Neural progenitor cell (in vitro differentiated cells): ENCODE measurements around the gene INAFM1. TPM values are rescaled to one million over a fixed set of nuclear protein-coding genes. Genes with fewer than 3 reads are reported as not detected.

Experiments
- DNase-seq: peaks from one replicate; pipeline ENCODE4 v3.0.0-alpha.2; 2016; ENCODE audit warnings: low spot score
- H2AFZ ChIP-seq: fragments of 200-600 bp; sonication (generic); replicated peaks from 2 replicates; pipeline ENCODE4 v1.6.1; 2016; ENCODE audit warnings: antibody characterized with exemption
- H3F3A ChIP-seq: fragments of 200-600 bp; sonication (generic); 2 replicates; pipeline ENCODE4 v1.6.1; 2016; ENCODE audit warnings: antibody characterized with exemption, low read depth
- H3K27ac ChIP-seq: fragments of 200-600 bp; sonication (generic); 2 replicates; pipeline ENCODE4 v1.5.1; 2016; ENCODE audit warnings: mild to moderate bottlenecking
- H3K27me3 ChIP-seq: fragments of 200-600 bp; sonication (generic); 2 replicates; pipeline ENCODE4 v1.6.1; 2016; ENCODE audit warnings: mild to moderate bottlenecking, moderate library complexity
- H3K36me3 ChIP-seq: fragments of 200-600 bp; sonication (generic); 2 replicates; pipeline ENCODE4 v1.5.1; 2016
- H3K4me1 ChIP-seq: fragments of 200-600 bp; sonication (generic); 2 replicates; pipeline ENCODE4 v1.6.1; 2016; ENCODE audit warnings: mixed run types
- H3K4me2 ChIP-seq: fragments of 200-600 bp; sonication (generic); 2 replicates; pipeline ENCODE4 v1.6.1; 2016
- H3K4me3 ChIP-seq: fragments of 200-600 bp; sonication (generic); 2 replicates; pipeline ENCODE4 v1.5.1; 2016
- H3K79me2 ChIP-seq: fragments of 200-600 bp; sonication (generic); 2 replicates; pipeline ENCODE4 v1.6.1; 2016; ENCODE audit warnings: low read depth
- H3K9ac ChIP-seq: fragments of 200-600 bp; sonication (generic); 2 replicates; pipeline ENCODE4 v1.6.1; 2016
- H3K9me3 ChIP-seq: fragments of 200-600 bp; sonication (generic); 2 replicates; pipeline ENCODE4 v1.5.1; 2016; ENCODE audit warnings: low read depth
- H4K20me1 ChIP-seq: fragments of 200-600 bp; sonication (generic); 2 replicates; pipeline ENCODE4 v1.6.1; 2016; ENCODE audit warnings: low read depth
- H3K27ac Mint-ChIP-seq: 3 replicates; pipeline ENCODE4 v1.8.0; 2021; ENCODE audit warnings: mixed read lengths
- H3K27me3 Mint-ChIP-seq: 2 replicates; pipeline ENCODE4 v1.8.0; 2022; ENCODE audit warnings: low read depth, mild to moderate bottlenecking, inconsistent platforms, moderate library complexity, mixed read lengths; ENCODE audit not compliant: insufficient read depth
- H3K36me3 Mint-ChIP-seq: 3 replicates; pipeline ENCODE4 v1.8.0; 2021; ENCODE audit warnings: mixed read lengths
- H3K4me1 Mint-ChIP-seq: 3 replicates; pipeline ENCODE4 v1.8.0; 2021; ENCODE audit warnings: mixed read lengths
- H3K4me3 Mint-ChIP-seq: 3 replicates; pipeline ENCODE4 v1.8.0; 2021; ENCODE audit warnings: mild to moderate bottlenecking, moderate library complexity, mixed read lengths
- H3K9me3 Mint-ChIP-seq: 3 replicates; pipeline ENCODE4 v1.8.0; 2020; ENCODE audit warnings: mixed read lengths
- EZH2 ChIP-seq: fragments of 200-600 bp; sonication (generic); IDR thresholded peaks from 2 replicates; pipeline ENCODE4 v1.6.1; 2017; ENCODE audit warnings: antibody characterized with exemption, mild to moderate bottlenecking, moderate library complexity
- EZH2phosphoT487 ChIP-seq: fragments of 200-600 bp; sonication (generic); IDR thresholded peaks from 2 replicates; pipeline ENCODE4 v1.6.1; 2017; ENCODE audit warnings: antibody characterized with exemption
- total RNA-seq: library from RNA; depleted of rRNA; stranded (reverse); fragments of >200 nt; gene quantifications from 2 replicates; pipeline ENCODE4 v1.2.3, GENCODE V29; 2015; ENCODE audit warnings: low replicate concordance
- TF ChIP-seq, protein P1 (sequence below): fragments of 200-600 bp; sonication (generic); IDR thresholded peaks from 2 replicates; pipeline ENCODE4 v1.5.1; 2017; ENCODE audit warnings: antibody characterized with exemption, mild to moderate bottlenecking

The INAFM1 gene
- total RNA-seq, 1 donor from 2014 or later: not detected

- Histone ChIP-seq H3F3A (no peaks in the 10 kb centered on the region), H3K9ac (no peak overlapping the region), H4K20me1 (no peaks in the 10 kb centered on the region), H3K27me3 (no peaks in the 10 kb centered on the region), H3K4me3 (no peak overlapping the region), H3K4me2 (no peak overlapping the region), H3K79me2 (no peaks in the 10 kb centered on the region), H3K27ac (no peak overlapping the region), H3K4me1 (no peaks in the 10 kb centered on the region), H3K9me3 (no peaks in the 10 kb centered on the region), H3K36me3 (no peaks in the 10 kb centered on the region), H2AFZ (no peak overlapping the region)
- peaks cover 9% of the 10 kb centered on the region for H3K27me3 Mint-ChIP-seq
- no peak for TF ChIP-seq EZH2phosphoT487
- no peak for TF ChIP-seq EZH2
- TF ChIP-seq, protein P1, sequence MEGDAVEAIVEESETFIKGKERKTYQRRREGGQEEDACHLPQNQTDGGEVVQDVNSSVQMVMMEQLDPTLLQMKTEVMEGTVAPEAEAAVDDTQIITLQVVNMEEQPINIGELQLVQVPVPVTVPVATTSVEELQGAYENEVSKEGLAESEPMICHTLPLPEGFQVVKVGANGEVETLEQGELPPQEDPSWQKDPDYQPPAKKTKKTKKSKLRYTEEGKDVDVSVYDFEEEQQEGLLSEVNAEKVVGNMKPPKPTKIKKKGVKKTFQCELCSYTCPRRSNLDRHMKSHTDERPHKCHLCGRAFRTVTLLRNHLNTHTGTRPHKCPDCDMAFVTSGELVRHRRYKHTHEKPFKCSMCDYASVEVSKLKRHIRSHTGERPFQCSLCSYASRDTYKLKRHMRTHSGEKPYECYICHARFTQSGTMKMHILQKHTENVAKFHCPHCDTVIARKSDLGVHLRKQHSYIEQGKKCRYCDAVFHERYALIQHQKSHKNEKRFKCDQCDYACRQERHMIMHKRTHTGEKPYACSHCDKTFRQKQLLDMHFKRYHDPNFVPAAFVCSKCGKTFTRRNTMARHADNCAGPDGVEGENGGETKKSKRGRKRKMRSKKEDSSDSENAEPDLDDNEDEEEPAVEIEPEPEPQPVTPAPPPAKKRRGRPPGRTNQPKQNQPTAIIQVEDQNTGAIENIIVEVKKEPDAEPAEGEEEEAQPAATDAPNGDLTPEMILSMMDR: no peak
- no peak overlapping the region for H3K27ac Mint-ChIP-seq
- no peak overlapping the region for H3K4me3 Mint-ChIP-seq
- peaks cover 2% of the 10 kb centered on the region for H3K9me3 Mint-ChIP-seq
- H3K36me3 Mint-ChIP-seq: no peaks in the 10 kb centered on the region
- DNase-seq: no peak
- H3K4me1 Mint-ChIP-seq: no peaks in the 10 kb centered on the region
These were observed 47.4 kb downstream of the INAFM1 start for GRCh38 chr19:47322058-47322457.

DNA sequence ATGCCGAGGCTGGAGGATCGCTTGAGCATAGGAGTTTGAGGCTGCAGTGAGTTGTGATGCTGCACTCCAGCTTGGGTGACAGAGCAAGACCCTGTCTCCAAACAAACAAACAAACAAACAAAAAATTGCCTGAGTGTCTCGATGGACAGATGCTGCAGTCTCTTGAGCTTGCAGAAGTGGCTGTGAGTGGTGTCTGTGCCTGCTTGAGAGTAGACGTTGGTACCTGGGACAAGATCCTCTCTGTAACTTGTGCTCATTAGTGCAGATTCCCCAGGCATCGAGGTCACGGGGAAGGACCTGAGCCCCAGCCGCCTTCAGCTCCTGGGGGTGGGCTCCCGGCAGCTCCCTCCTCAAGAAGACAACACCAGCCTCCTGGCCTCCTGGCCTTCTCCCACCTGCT, 48.7 kb downstream of the INAFM1 start:
- Histone ChIP-seq H3K4me3 (no peak overlapping the region), H3K27ac (no peak overlapping the region), H3K27me3 (no peaks in the 10 kb centered on the region), H4K20me1 (no peaks in the 10 kb centered on the region), H3F3A (no peaks in the 10 kb centered on the region), H3K9ac (no peak overlapping the region), H3K4me1 (no peaks in the 10 kb centered on the region), H3K4me2 (no peak overlapping the region), H3K36me3 (no peaks in the 10 kb centered on the region), H3K79me2 (no peaks in the 10 kb centered on the region), H2AFZ (no peak overlapping the region), H3K9me3 (no peaks in the 10 kb centered on the region)
- H3K4me3 Mint-ChIP-seq: no peak overlapping the region
- H3K9me3 Mint-ChIP-seq: peaks cover 2% of the 10 kb centered on the region
- peaks cover 9% of the 10 kb centered on the region for H3K27me3 Mint-ChIP-seq
- TF ChIP-seq, protein P1: no peak
- no peak for TF ChIP-seq EZH2phosphoT487
- TF ChIP-seq EZH2: no peak
- H3K36me3 Mint-ChIP-seq: no peaks in the 10 kb centered on the region
- H3K27ac Mint-ChIP-seq: no peak overlapping the region
- no peaks in the 10 kb centered on the region for H3K4me1 Mint-ChIP-seq
- no peak for DNase-seq

DNA sequence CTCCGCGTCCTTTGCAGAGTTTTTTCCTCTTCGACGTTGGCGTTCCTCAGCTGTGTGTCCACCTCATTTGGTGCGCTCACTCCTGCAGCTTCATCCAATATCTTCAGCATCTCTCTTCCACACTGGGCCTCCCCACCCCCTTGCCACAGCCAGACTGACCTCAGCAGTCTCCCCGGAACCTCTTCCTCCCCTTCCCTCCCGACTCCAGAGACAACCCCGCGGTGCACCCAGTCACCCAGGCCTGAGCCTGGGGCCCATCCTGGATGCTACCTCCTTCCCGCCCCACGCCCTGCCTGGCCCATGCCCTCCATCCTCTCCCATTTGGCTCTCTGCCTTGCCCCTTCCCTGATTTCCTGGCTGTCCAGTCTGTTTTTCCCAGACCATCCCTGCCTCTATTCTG, 49.2 kb downstream of the INAFM1 start:
- no peak for TF ChIP-seq EZH2phosphoT487
- TF ChIP-seq, protein P1: no peak
- TF ChIP-seq EZH2: no peak
- Histone ChIP-seq H3K27ac (no peak overlapping the region), H3K27me3 (no peaks in the 10 kb centered on the region), H3K36me3 (no peaks in the 10 kb centered on the region), H3K9me3 (no peaks in the 10 kb centered on the region), H3K4me3 (no peak overlapping the region), H3K4me1 (no peaks in the 10 kb centered on the region), H3K9ac (no peak overlapping the region), H3F3A (no peaks in the 10 kb centered on the region), H2AFZ (no peak overlapping the region), H4K20me1 (no peaks in the 10 kb centered on the region), H3K79me2 (no peaks in the 10 kb centered on the region), H3K4me2 (no peak overlapping the region)
- no peaks in the 10 kb centered on the region for H3K4me1 Mint-ChIP-seq
- no peaks in the 10 kb centered on the region for H3K36me3 Mint-ChIP-seq
- no peak for DNase-seq
- H3K9me3 Mint-ChIP-seq: peaks cover 2% of the 10 kb centered on the region
- H3K27me3 Mint-ChIP-seq: peaks cover 9% of the 10 kb centered on the region
- no peak overlapping the region for H3K4me3 Mint-ChIP-seq
- H3K27ac Mint-ChIP-seq: no peak overlapping the region
